WTC11 (cell line): ENCODE data around the gene CA7.

Experiments
- CREB1 ChIP-seq: sonication (generic); formaldehyde crosslinking; IDR thresholded peaks from 2 replicates; pipeline ENCODE4 v1.8.0; 2023; ENCODE audit warnings: mild to moderate bottlenecking, missing genetic modification reagents
- CTCF ChIP-seq: fragments of 200-600 bp; IDR thresholded peaks from 2 replicates; pipeline ENCODE4 v1.8.0; 2022; ENCODE audit warnings: antibody characterized with exemption
- JUN ChIP-seq: sonication (generic); formaldehyde crosslinking; IDR thresholded peaks from 2 replicates; pipeline ENCODE4 v1.8.0; 2023; ENCODE audit warnings: mild to moderate bottlenecking, missing genetic modification reagents
- MAX ChIP-seq: sonication (generic); formaldehyde crosslinking; IDR thresholded peaks from 2 replicates; pipeline ENCODE4 v1.8.0; 2022; ENCODE audit warnings: mild to moderate bottlenecking, missing genetic modification reagents
- MXD4 ChIP-seq: fragments of 250-450 bp; sonication (Bioruptor Pico); IDR thresholded peaks from 2 replicates; pipeline ENCODE4 v1.8.0; 2021; ENCODE audit warnings: mild to moderate bottlenecking, moderate library complexity, borderline replicate concordance
- NR1H2 ChIP-seq: sonication (generic); formaldehyde crosslinking; IDR thresholded peaks from 2 replicates; pipeline ENCODE4 v1.9.0; 2021; ENCODE audit warnings: mild to moderate bottlenecking, moderate library complexity, missing genetic modification reagents
- NR2C2 ChIP-seq: sonication (generic); formaldehyde crosslinking; IDR thresholded peaks from 2 replicates; pipeline ENCODE4 v1.8.0; 2022; ENCODE audit warnings: mild to moderate bottlenecking, missing genetic modification reagents
- SMAD3 ChIP-seq: sonication (generic); formaldehyde crosslinking; IDR thresholded peaks from 2 replicates; pipeline ENCODE4 v1.8.0; 2022; ENCODE audit warnings: missing genetic modification reagents, mild to moderate bottlenecking, borderline replicate concordance
- TP53 ChIP-seq: sonication (generic); formaldehyde crosslinking; IDR thresholded peaks from 2 replicates; pipeline ENCODE4 v1.8.1; 2023; ENCODE audit warnings: mild to moderate bottlenecking, missing genetic modification reagents
- ZNF263 ChIP-seq: sonication (generic); formaldehyde crosslinking; IDR thresholded peaks from 2 replicates; pipeline ENCODE4 v1.8.1; 2022; ENCODE audit warnings: low read depth, mild to moderate bottlenecking, moderate library complexity, missing genetic modification reagents
- ZNF317 ChIP-seq: sonication (generic); formaldehyde crosslinking; IDR thresholded peaks from 2 replicates; pipeline ENCODE4 v1.8.1; 2023; ENCODE audit warnings: low read depth, mild to moderate bottlenecking, moderate library complexity, missing genetic modification reagents, borderline replicate concordance
- TF ChIP-seq, protein P1 (sequence below): sonication (generic); formaldehyde crosslinking; IDR thresholded peaks from 2 replicates; pipeline ENCODE4 v1.8.1; 2022; ENCODE audit warnings: low read depth, missing genetic modification reagents, borderline replicate concordance
- TF ChIP-seq, protein P2 (sequence below): fragments of 250-450 bp; sonication (Bioruptor Pico); IDR thresholded peaks from 2 replicates; pipeline ENCODE4 v1.9.0; 2021; ENCODE audit warnings: moderate library complexity, mild to moderate bottlenecking, inconsistent platforms, borderline replicate concordance
- TF ChIP-seq, protein P3 (sequence below): sonication (generic); formaldehyde crosslinking; conservative IDR thresholded peaks from 2 replicates; pipeline ENCODE4 v1.8.1; 2022; ENCODE audit warnings: mild to moderate bottlenecking, missing genetic modification reagents

DNA sequence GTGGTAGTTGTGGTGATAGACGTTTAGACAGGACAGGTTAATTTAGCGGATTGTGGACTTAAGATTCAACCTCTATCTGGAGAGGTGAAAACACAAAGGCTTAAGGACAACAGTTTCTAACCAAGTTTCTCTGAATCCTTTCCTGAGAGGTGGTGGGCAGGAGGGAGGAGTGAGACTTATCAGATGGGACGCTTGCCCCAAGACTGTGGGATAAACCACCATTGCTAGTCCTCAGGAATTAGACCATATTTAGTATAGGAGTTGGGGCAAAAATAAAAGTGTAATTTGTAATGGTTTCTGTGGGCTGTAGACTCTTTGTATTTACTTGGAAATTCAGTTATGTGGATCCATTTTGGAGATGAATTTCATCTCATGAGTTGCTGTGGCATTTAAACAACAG is 42.7 kb downstream of the CA7 start:
- TF ChIP-seq CTCF (no peak), ZNF317 (CRISPR knock-in tag) (no peak), MAX (CRISPR knock-in tag) (no peak), NR1H2 (CRISPR knock-in tag) (no peak), SMAD3 (no peak), CREB1 (CRISPR knock-in tag) (no peak), TP53 (CRISPR knock-in tag) (no peak), JUN (CRISPR knock-in tag) (no peak), ZNF263 (CRISPR knock-in tag) (no peak), MXD4 (CRISPR knock-in tag) (no peak), NR2C2 (CRISPR knock-in tag) (no peak)
- TF ChIP-seq, protein P1, sequence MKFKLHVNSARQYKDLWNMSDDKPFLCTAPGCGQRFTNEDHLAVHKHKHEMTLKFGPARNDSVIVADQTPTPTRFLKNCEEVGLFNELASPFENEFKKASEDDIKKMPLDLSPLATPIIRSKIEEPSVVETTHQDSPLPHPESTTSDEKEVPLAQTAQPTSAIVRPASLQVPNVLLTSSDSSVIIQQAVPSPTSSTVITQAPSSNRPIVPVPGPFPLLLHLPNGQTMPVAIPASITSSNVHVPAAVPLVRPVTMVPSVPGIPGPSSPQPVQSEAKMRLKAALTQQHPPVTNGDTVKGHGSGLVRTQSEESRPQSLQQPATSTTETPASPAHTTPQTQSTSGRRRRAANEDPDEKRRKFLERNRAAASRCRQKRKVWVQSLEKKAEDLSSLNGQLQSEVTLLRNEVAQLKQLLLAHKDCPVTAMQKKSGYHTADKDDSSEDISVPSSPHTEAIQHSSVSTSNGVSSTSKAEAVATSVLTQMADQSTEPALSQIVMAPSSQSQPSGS: no peak
- TF ChIP-seq, protein P2, sequence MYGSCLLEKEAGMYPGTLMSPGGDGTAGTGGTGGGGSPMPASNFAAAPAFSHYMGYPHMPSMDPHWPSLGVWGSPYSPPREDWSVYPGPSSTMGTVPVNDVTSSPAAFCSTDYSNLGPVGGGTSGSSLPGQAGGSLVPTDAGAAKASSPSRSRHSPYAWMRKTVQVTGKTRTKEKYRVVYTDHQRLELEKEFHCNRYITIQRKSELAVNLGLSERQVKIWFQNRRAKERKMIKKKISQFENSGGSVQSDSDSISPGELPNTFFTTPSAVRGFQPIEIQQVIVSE (CRISPR knock-in tag): no peak
- TF ChIP-seq, protein P3, sequence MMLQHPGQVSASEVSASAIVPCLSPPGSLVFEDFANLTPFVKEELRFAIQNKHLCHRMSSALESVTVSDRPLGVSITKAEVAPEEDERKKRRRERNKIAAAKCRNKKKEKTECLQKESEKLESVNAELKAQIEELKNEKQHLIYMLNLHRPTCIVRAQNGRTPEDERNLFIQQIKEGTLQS (CRISPR knock-in tag): no peak
